Placental pericyte (primary cell): ENCODE measurements around the gene TXNRD2. TPM values are rescaled to one million over a fixed set of nuclear protein-coding genes. Genes with fewer than 3 reads are reported as not detected.

Source experiments
- total RNA-seq: library from RNA; depleted of rRNA; stranded (reverse); fragments of >200 nt; gene quantifications from 2 replicates; pipeline ENCODE4 v1.2.3, GENCODE V29; 2012

Gene TXNRD2
- 22.3 and 28.8 TPM in 2 replicates for total RNA-seq

DNA sequence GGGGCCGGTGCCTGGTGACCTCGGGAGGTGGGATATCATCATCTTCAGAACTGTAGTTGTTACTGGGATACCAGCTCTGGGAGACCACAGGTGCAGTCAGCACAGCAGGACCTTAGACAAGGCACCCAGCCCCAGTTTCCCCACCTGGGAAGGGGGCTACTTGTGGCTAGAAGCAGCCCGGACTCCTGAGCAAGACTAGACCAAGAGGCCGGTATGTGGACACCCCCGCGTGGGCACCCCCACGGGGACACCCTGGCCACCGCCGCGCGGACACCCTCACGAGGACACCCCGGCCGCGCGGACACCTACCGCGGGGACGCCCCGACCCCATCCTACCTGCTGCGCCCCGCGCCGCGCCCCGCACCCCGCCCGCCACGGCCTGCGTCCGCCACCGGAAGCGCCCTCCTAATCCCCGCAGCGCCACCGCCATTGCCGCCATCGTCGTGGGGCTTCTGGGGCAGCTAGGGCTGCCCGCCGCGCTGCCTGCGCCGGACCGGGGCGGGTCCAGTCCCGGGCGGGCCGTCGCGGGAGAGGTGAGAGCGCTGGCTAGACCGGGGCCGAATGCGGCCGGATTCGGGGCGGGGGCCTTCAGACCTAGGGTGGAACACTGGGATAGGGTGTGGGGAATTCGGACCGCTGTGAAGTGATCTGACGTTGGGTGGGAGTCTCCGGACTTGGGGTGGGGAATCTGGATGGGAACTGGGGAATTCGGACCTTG lies at the start of gene TXNRD2, which contains the start of gene COMT:
Gene TXNRD2, minus strand, starts transcription at position 454 of the 718 bp plus-strand sequence. Its CDS starts 15 bp downstream, at position 439.
Gene COMT, plus strand, starts transcription at position 408 of the 718 bp plus-strand sequence. CDS start 20,755 bp downstream, outside the sequence.

DNA sequence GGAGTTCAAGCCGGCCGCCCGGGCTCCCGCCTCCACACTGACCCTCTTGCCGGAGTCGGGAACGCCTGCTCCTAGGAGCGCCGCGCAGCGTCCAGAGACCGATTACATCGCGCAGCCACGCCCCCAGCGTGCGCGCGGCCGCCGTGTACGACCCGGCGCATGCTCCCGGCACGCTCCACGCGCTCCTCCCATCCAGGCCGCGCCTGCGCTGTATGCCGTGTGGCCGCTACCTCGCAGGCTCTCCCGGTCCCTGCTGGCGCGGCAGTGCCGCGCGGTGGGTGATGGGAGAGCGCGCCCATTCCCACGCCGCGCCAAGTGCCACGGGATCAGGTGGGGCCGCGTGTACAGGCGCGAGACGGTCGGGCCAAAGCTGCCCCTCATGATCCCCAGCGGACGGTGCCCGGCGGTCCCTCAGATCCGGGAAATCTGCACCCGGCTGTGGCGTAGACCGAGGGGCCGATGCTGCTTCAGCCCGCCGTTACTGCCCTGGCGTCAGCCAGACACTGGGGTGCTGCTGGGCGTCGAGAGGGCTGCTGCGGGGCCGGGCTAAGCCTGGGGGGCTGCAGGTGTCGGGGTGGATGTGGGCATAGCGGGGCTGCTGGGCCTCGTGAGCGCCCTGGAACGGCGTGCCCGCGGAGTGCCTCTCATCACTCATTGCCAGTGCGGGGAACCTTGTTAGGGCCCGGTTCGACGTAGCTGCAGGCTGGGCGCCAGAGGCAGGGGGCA lies 86.7 kb downstream of the TXNRD2 start, which contains the start of the genes GNB1L and RTL10:
Gene GNB1L, minus strand, starts transcription at position 97 of the 726 bp plus-strand sequence. CDS start 33,519 bp downstream, outside the sequence.
Gene RTL10, minus strand, starts transcription at position 97 of the 726 bp plus-strand sequence. CDS start 2,613 bp downstream, outside the sequence.

Other genes starting within 250 kb of the TXNRD2 start
- 17.0 and 61.9 TPM in 2 replicates for gene SEPTIN5, start 227.3 kb downstream of the TXNRD2 start, total RNA-seq
- 2.1 and 3.5 TPM in 2 replicates for gene GP1BB, start 218.3 kb downstream of the TXNRD2 start, total RNA-seq
- gene TBX1, start 181.0 kb downstream of the TXNRD2 start, total RNA-seq = not detected in 2 replicates
- gene GNB1L, start 86.9 kb downstream of the TXNRD2 start, total RNA-seq = 4.8 and 9.6 TPM in 2 replicates
- gene RTL10, start 86.9 kb downstream of the TXNRD2 start, total RNA-seq = 7.0 and 19.5 TPM in 2 replicates
- gene COMT, start within 50 bp of the TXNRD2 start, total RNA-seq = 219 and 292 TPM in 2 replicates
- gene ARVCF, start 75.0 kb upstream of the TXNRD2 start, total RNA-seq = 7.0 and 17.9 TPM in 2 replicates
- 54.1 and 57.1 TPM in 2 replicates for gene TANGO2, start 79.3 kb upstream of the TXNRD2 start, total RNA-seq
- 37.4 and 42.8 TPM in 2 replicates for gene DGCR8, start 138.4 kb upstream of the TXNRD2 start, total RNA-seq
- gene RANBP1, start 174.3 kb upstream of the TXNRD2 start, total RNA-seq = 122 and 247 TPM in 2 replicates
- gene TRMT2A, start 175.4 kb upstream of the TXNRD2 start, total RNA-seq = 43.1 and 57.7 TPM in 2 replicates
- gene ZDHHC8, start 190.0 kb upstream of the TXNRD2 start, total RNA-seq = 16.0 and 22.3 TPM in 2 replicates
- gene CCDC188, start 209.2 kb upstream of the TXNRD2 start, total RNA-seq = 0.14 TPM in 1 of 2 replicates, not detected in the other